ENCODE data around the gene ZFAND3. TPM values are rescaled to one million over a fixed set of nuclear protein-coding genes. Genes with fewer than 3 reads are reported as not detected.

The ZFAND3 gene
- total and polyA plus RNA-seq, 2 donors (not counting 3 experiments of a cell fraction or from before 2014, with no cell fraction given) = 15.4 to 54.2 TPM

DNA sequence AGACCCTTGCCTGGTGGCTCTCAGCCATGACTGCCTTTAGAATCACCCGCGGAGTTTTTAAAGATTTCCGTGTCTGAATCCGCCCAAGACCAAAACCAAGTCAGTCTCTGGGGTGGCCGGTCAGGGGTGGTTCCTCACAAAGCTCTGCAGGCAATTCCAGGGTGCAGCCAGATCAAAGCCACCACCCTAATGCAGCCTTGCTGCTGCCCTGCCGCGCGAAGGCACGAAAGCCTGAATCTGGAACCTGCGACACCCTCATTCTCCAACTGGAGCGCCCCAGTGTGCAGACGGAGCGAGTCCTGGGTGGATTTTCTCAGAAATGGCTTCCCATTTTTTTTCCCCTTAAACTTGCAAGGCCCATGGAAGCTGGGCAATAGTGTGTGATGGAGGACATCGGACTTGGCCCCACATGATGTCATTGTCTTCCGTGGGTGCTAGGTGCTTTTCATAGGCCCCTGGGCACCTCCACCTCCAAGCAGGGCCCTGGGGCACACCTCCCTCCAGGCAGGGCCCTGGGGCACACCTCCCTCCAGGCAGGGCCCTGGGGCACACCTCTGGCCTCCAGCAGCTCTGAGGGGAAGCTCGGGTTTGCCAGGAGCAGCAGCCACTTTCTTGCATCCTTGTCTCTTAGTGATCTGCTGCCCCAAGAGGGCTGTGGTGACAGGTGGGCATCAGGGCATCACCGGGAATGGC lies 343.1 kb downstream of the ZFAND3 start:
- TF ChIP-seq FOS (IDR thresholded peaks at IDR 0.05; ENCODE audit: borderline replicate concordance, insufficient read depth, low read length) (no peak), JUN (IDR thresholded peaks at IDR 0.05; ENCODE audit: borderline replicate concordance, insufficient read depth, insufficient read length, low read depth) (no peak), MYC (IDR thresholded peaks at IDR 0.05; ENCODE audit: low read depth, low read length) (no peak), POLR2A (IDR thresholded peaks at IDR 0.05; ENCODE audit: low read depth, low read length) (no peak), GATA2 (IDR thresholded peaks at IDR 0.05; ENCODE audit: insufficient read depth, insufficient read length, low read depth, low read length) (no peak)
- TF ChIP-seq, protein P1, sequence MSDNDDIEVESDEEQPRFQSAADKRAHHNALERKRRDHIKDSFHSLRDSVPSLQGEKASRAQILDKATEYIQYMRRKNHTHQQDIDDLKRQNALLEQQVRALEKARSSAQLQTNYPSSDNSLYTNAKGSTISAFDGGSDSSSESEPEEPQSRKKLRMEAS (IDR thresholded peaks at IDR 0.05; ENCODE audit: insufficient read depth, insufficient read length) = no peak
- TF ChIP-seq, protein P2, sequence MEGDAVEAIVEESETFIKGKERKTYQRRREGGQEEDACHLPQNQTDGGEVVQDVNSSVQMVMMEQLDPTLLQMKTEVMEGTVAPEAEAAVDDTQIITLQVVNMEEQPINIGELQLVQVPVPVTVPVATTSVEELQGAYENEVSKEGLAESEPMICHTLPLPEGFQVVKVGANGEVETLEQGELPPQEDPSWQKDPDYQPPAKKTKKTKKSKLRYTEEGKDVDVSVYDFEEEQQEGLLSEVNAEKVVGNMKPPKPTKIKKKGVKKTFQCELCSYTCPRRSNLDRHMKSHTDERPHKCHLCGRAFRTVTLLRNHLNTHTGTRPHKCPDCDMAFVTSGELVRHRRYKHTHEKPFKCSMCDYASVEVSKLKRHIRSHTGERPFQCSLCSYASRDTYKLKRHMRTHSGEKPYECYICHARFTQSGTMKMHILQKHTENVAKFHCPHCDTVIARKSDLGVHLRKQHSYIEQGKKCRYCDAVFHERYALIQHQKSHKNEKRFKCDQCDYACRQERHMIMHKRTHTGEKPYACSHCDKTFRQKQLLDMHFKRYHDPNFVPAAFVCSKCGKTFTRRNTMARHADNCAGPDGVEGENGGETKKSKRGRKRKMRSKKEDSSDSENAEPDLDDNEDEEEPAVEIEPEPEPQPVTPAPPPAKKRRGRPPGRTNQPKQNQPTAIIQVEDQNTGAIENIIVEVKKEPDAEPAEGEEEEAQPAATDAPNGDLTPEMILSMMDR (IDR thresholded peaks at IDR 0.05; ENCODE audit: extremely low read depth in 1 of 2, insufficient read depth in 1 of 2, low read depth in 1 of 2, low read length in 2 of 2) = no peak
- no peaks in the 10 kb centered on the region for H3K9me1 ChIP-seq (replicated peaks; ENCODE audit: control insufficient read depth, extremely low read depth, insufficient read depth, low read length)
- H3K4me3 ChIP-seq (replicated peaks in 1 of 3; ENCODE audit: insufficient read depth in 1 of 3, low read depth in 1 of 3, low read length in 3 of 3) = no peak overlapping the region
- no peak overlapping the region for H2AFZ ChIP-seq (ENCODE audit: low read depth, low read length)
- no TSS peak for BruUV-seq (replicated peaks)
- no peak overlapping the region for H3K9ac ChIP-seq (replicated peaks; ENCODE audit: extremely low read depth, insufficient read depth, low read length)
- H4K20me1 ChIP-seq (replicated peaks; ENCODE audit: control insufficient read depth, extremely low read depth, insufficient read depth, low read length) = no peaks in the 10 kb centered on the region
- no peak overlapping the region for H3K4me2 ChIP-seq (ENCODE audit: insufficient read depth, low read length)
- H3K27me3 ChIP-seq (ENCODE audit: control insufficient read depth in 2 of 2, insufficient read depth in 2 of 2, low read length in 2 of 2) = no peaks in the 10 kb centered on the region
- no peaks in the 10 kb centered on the region for H3K9me3 ChIP-seq (replicated peaks; ENCODE audit: control insufficient read depth, insufficient read depth, low read length)
- H3K4me1 ChIP-seq (ENCODE audit: control insufficient read depth, extremely low read depth, insufficient read depth, low read length) = no peaks in the 10 kb centered on the region
- ChIA-PET POLR2A (no interaction called here), CTCF (no interaction called here)
- no peaks in the 10 kb centered on the region for H3K36me3 ChIP-seq (ENCODE audit: control insufficient read depth in 2 of 2, extremely low read depth in 1 of 2, insufficient read depth in 2 of 2, low read length in 2 of 2)
- DNase-seq (ENCODE audit: low read depth, low spot score) (no peak), FAIRE-seq (no peak)
- intact Hi-C loops (cut with micrococcal nuclease) = no loop called here
- no peak overlapping the region for H3K27ac ChIP-seq (ENCODE audit: insufficient read depth, low read depth, low read length)
- dilution Hi-C loops (cut with MboI; ENCODE audit: extremely low pct_ligation_motif_present, low sequenced_read_pairs) = no loop called here
- H3K79me2 ChIP-seq (ENCODE audit: control insufficient read depth, insufficient read depth, low read length) = no peaks in the 10 kb centered on the region
